Epithelial cell of esophagus (primary cell): ENCODE data around the gene ZGPAT.
"Not testable (repeated sequence)": the region's sequence is repeated elsewhere in the genome, so short reads cannot be mapped to it uniquely, and the experiment has no call there.

Source experiments
- DNase-seq: peaks from one replicate; pipeline ENCODE4 v3.0.0; 2010; ENCODE audit warnings: low read depth
- H3K4me3 ChIP-seq: 2 replicates; pipeline ENCODE4 v1.5.1; 2011; ENCODE audit warnings: mild to moderate bottlenecking, low read length, control low read depth
- TF ChIP-seq, protein P1 (sequence below): IDR thresholded peaks from 2 replicates; pipeline ENCODE4 v1.5.1; 2011; ENCODE audit warnings: low read depth, mild to moderate bottlenecking, low read length, control low read depth, inconsistent platforms; ENCODE audit not compliant: insufficient read depth; ENCODE audit errors: missing control alignments

The ZGPAT gene

DNA sequence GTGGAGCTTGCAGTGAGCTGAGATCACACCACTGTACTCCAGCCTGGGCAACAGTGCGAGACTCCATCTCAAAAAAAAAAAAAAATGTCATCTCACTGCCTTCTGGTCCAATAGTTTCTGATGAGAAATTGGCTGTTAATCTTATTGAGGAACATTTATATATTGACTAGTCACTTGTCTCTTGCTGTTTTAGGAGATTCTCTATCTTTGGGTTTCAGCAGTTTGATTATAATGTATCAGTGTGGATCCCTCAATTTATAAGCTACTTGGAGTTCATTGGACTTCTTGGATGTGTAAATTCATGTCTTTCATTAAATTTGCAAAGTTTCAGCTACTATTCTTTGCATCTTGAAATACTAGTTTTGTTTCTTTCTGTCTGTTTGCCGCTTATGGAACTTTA is 11.2 kb downstream of the ZGPAT start:
- DNase-seq: no peak
- TF ChIP-seq, protein P1, sequence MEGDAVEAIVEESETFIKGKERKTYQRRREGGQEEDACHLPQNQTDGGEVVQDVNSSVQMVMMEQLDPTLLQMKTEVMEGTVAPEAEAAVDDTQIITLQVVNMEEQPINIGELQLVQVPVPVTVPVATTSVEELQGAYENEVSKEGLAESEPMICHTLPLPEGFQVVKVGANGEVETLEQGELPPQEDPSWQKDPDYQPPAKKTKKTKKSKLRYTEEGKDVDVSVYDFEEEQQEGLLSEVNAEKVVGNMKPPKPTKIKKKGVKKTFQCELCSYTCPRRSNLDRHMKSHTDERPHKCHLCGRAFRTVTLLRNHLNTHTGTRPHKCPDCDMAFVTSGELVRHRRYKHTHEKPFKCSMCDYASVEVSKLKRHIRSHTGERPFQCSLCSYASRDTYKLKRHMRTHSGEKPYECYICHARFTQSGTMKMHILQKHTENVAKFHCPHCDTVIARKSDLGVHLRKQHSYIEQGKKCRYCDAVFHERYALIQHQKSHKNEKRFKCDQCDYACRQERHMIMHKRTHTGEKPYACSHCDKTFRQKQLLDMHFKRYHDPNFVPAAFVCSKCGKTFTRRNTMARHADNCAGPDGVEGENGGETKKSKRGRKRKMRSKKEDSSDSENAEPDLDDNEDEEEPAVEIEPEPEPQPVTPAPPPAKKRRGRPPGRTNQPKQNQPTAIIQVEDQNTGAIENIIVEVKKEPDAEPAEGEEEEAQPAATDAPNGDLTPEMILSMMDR: no peak
- H3K4me3 ChIP-seq: no peak overlapping the region

DNA sequence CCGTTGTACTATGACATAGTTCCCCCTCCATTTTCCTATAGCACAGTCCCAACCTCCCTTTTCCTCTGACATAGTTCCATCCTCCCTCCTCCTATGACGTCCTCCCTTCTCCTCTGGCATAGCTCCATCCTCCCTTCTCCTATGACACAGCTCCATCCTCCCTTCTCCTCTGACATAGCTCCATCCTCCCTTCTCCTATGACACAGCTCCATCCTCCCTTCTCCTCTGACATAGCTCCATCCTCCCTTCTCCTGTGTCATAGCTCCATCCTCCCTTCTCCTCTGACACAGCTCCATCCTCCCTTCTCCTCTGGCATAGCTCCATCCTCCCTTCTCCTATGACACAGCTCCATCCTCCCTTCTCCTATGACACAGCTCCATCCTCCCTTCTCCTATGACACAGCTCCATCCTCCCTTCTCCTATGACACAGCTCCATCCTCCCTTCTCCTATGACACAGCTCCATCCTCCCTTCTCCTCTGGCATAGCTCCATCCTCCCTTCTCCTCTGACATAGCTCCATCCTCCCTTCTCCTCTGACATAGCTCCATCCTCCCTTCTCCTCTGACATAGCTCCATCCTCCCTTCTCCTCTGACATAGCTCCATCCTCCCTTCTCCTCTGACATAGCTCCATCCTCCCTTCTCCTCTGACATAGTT is 15.3 kb downstream of the ZGPAT start:
- not testable (repeated sequence) for H3K4me3 ChIP-seq, DNase-seq

DNA sequence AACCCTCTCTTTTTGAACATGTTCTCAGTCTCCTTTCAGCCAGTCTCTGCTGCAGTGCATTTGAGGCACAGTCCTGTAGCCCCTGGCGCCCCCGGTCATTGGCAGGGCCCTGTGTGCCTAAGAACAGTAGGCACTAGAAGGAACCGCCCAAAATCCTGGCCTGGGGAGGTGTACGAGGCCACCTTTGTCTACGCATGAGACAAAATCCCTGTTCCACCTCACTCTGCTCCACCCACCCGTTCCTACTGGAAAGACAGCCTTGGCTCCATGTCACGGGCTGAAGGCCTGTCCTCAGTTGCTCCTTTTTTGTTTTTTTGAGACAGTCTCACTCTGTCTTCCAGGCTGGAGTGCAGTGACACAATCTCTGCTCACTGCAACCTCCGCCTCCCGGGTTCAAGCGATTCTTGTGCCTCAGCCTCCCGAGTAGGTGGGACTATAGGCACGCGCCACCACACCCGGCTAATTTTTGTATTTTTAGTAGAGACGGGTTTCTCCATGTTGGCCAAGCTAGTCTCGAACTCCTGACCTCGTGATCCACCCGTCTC is 22.4 kb downstream of the ZGPAT start:
- DNase-seq, H3K4me3 ChIP-seq: not testable (repeated sequence)

DNA sequence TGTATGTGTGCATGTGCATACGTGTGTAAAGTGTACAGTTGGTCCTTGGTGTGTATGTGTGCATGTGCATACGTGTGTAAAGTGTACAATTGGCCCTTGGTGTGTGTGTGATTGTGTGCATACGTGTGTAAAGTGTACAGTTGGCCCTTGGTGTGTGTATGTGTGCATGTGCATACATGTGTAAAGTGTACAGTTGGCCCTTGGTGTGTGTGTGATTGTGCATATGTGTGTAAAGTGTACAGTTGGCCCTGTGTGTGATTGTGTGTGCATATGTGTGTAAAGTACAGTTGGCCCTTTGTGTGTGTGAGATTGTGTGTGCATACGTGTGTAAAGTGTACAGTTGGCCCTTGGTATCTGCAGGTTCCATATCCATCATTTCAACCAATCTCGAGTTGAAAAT is 23.6 kb downstream of the ZGPAT start:
- no peak overlapping the region for H3K4me3 ChIP-seq
- TF ChIP-seq, protein P1: no peak
- no peak for DNase-seq

DNA sequence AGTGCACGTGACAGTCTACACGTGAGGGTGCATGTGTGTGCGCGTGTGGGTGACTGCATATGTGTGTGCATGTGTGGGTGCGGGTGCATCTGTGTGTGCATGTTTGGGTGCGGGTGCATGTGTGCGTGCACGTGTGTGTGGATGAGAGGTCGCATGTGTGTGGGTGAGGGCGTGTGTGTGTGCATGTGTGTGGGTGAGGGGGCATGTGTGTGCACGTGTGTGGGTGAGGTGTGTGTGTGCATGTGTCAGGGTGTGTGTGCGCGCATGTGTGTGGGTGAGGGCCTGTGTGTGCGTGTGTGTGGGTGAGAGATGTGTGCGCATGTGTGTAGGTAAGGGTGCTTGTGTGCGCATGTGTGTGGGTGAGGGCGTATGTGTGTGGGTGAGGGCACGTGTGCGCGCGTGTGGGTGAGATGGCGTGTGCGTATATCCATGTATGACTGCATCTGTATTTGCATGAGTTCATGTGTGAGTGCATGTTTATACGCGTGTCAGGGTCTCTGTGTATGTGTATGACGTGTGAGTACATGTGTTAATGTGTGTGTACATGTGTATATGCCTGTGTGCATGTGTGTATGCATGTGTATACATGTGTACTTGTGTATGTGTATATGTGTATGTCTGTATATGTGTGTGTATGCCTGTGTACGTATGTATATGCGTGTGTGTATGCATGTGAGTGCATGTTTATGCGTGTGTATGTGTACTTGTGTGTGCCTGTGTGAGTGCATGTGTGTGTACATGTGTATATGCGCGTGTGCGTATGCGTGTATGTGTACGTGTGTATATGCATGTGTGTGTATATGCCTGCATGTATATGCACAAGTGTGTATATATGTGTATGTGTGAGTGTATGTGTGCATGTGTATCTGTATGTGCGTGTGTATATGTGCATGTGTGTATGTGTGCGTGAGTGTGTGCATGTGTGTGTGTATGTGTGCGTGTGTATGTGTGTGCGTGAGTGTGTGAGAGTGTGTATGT is 24.6 kb downstream of the ZGPAT start:
- TF ChIP-seq, protein P1: no peak
- no peak overlapping the region for H3K4me3 ChIP-seq
- no peak for DNase-seq

DNA sequence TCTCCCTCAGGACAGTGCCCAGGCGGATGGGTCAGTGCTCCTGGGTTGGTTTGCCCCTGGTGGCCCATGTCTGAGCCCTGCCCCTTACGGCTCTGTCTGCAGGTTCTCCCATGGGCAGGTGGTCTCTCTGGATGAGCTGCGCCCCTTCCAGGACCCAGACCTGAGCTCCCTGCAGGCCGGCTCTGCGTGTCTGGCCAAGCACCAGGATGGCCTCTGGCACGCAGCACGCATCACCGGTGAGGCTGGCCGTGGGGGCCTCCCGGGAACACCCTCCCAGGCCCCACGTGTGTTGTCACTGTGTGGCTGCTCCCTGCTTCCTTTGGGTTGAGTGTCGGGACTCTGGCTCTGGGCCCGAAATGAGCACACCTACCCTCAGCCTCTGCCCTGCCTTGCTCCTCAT is 25.3 kb downstream of the ZGPAT start:
- TF ChIP-seq, protein P1: no peak
- H3K4me3 ChIP-seq: no peak overlapping the region
- DNase-seq: no peak

DNA sequence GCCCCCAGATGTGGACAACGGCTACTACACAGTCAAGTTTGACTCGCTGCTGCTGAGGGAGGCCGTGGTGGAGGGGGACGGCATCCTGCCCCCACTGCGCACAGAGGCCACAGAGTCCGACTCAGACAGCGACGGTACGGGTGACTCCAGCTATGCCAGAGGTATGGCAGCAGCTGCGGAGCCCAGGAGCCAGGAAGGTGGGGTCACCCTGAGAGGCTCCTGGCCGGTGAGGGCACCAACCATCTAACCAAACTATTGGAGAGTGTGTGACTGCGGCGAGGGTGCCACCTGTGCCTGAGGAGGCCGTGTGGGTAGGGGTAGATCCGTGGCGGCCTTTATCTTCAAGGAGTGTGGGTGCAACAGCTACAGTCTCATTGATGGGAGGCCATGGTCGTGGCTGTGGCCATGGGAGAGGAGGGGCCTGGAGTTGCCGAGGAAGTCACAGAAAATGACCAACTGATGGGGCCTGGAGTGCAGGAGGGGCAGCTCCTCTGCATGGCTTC is 25.8 kb downstream of the ZGPAT start:
- H3K4me3 ChIP-seq: no peak overlapping the region
- DNase-seq: no peak
- TF ChIP-seq, protein P1: no peak
